ENCODE measurements around the gene CSF2. TPM values are rescaled to one million over a fixed set of nuclear protein-coding genes. Genes with fewer than 3 reads are reported as not detected.

The CSF2 gene
- total and polyA plus RNA-seq, 2 of the 13 experiments (the other 11 are each of a cell fraction or from before 2014, with no cell fraction given), result not detected

DNA sequence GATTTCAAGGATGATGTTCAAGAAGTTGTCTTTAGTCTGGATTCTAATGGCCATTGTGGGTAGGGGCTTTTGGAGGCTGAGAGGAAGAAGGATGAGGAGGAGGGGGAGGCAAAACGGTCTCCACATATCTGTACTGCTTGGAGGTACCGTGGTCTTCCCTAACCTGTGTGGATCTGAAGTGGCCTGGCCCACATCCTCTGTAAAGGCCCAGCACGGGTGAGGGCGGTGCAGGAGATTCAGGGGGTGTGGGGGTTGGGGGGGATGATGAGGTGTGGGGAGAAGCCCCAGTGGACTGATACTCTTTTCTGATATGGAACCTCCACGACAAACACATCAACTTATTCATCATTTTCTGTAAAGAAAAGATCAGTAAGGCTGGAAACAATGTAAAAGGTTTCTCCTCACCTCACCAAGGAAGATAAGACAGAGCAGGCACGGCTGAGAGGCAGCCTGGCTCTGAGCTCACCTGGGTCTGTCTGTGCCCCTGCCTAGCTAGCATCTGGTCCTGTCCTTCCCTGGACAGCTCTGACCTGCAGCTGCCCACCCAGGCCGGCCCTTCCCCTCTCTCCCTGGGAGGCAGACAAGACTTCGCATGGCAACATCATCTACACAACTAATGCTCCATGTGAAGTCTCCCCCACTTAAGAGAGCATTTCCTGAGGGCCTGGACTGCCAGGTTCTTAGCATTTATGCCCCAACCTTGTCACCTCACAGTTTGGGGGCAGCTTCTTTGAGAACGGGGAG lies 18.7 kb upstream of the CSF2 start (continued):
- TF ChIP-seq, protein P1, sequence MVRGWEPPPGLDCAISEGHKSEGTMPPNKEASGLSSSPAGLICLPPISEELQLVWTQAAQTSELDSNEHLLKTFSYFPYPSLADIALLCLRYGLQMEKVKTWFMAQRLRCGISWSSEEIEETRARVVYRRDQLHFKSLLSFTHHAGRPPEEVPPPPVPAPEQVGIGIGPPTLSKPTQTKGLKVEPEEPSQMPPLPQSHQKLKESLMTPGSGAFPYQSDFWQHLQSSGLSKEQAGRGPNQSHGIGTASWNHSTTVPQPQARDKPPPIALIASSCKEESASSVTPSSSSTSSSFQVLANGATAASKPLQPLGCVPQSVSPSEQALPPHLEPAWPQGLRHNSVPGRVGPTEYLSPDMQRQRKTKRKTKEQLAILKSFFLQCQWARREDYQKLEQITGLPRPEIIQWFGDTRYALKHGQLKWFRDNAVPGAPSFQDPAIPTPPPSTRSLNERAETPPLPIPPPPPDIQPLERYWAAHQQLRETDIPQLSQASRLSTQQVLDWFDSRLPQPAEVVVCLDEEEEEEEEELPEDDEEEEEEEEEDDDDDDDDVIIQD (CRISPR knock-in tag; IDR thresholded peaks at IDR 0.05; ENCODE audit: low read depth), result no peak

DNA sequence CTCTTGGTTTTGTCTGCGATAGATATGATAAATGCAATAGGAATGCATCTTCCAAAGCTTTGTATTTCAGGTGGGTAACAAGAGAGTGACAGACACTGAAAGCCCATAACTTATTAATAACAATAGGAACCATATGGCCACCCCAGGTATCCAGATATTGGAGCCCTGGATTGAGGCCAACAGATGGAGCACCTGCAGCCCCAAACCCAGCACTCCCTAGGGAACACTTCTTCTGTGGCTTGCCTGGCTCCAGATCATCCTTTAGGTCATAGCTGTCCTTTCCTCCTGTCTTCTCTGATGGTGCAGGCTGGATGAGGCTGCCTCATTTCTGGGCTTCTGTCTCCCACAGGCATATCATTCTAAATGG lies 18.2 kb upstream of the CSF2 start:
- no peak overlapping the region for H3K4me2 ChIP-seq (ENCODE audit: low read depth, low read length)
- no peaks in the 10 kb centered on the region for H3K4me1 ChIP-seq (ENCODE audit: insufficient read depth, low read length)
- DNase-seq (ENCODE audit: low spot score) (no peak), FAIRE-seq (no peak), ATAC-seq (no peak)
- no TSS peak for BruUV-seq (replicated peaks)
- no peak overlapping the region for H3K9ac ChIP-seq (ENCODE audit: insufficient read depth, low read depth, low read length)
- ChIA-PET CTCF (ENCODE audit: low intra/inter-chr PET ratio, low total read pairs) (no interaction called here), POLR2A (no interaction called here)
- no peaks in the 10 kb centered on the region for H4K20me1 ChIP-seq (ENCODE audit: insufficient read depth, low read length)
- H3K27me3 ChIP-seq (ENCODE audit: control insufficient read depth in 1 of 2, insufficient read depth in 2 of 2, low read length in 2 of 2), result peaks cover 3 to 31% of the 10 kb centered on the region in 2 experiments; a peak in 3 of 5 replicates
- in situ Hi-C loops (cut with HindIII; ENCODE audit: extremely low pct_ligation_motif_present, low pct_unique_long_range_greater_than_20kb), result no loop called here
- no peaks in the 10 kb centered on the region for H3K36me3 ChIP-seq (replicated peaks in 1 of 2; ENCODE audit: control insufficient read depth in 1 of 2, insufficient read depth in 2 of 2, low read length in 2 of 2)
- no peak overlapping the region for H3K27ac ChIP-seq (ENCODE audit: extremely low read length, insufficient read depth, low read length)
- intact Hi-C loops (cut with micrococcal nuclease; ENCODE audit: unreplicated experiment), result no loop called here
- no peak overlapping the region for H3K4me3 ChIP-seq (replicated peaks in 1 of 3; ENCODE audit: insufficient read depth in 1 of 3, low read depth in 2 of 3, low read length in 3 of 3)
- no peaks in the 10 kb centered on the region for H3K9me3 ChIP-seq (ENCODE audit: low read length)
- no peaks in the 10 kb centered on the region for H3K79me2 ChIP-seq (ENCODE audit: insufficient read depth, low read length)
- TF ChIP-seq, protein P2, sequence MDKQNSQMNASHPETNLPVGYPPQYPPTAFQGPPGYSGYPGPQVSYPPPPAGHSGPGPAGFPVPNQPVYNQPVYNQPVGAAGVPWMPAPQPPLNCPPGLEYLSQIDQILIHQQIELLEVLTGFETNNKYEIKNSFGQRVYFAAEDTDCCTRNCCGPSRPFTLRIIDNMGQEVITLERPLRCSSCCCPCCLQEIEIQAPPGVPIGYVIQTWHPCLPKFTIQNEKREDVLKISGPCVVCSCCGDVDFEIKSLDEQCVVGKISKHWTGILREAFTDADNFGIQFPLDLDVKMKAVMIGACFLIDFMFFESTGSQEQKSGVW (CRISPR knock-in tag; IDR thresholded peaks at IDR 0.05; ENCODE audit: borderline replicate concordance), result no peak
- TF ChIP-seq ZNF788 (CRISPR knock-in tag; IDR thresholded peaks at IDR 0.05; ENCODE audit: borderline replicate concordance) (no peak), TCF7 (IDR thresholded peaks at IDR 0.05; ENCODE audit: low read depth) (no peak), NPAS2 (CRISPR knock-in tag; IDR thresholded peaks at IDR 0.05; ENCODE audit: borderline replicate concordance) (no peak), ARNTL (CRISPR knock-in tag; IDR thresholded peaks at IDR 0.05) (no peak), KLF12 (CRISPR knock-in tag; IDR thresholded peaks at IDR 0.05; ENCODE audit: borderline replicate concordance) (no peak), KMT2A (CRISPR knock-in tag; IDR thresholded peaks at IDR 0.05) (no peak), RBFOX2 (IDR thresholded peaks at IDR 0.05; ENCODE audit: low read depth, low read length) (no peak), STAG1 (CRISPR knock-in tag; IDR thresholded peaks at IDR 0.05) (no peak), ZNF790 (CRISPR knock-in tag; IDR thresholded peaks at IDR 0.05; ENCODE audit: borderline replicate concordance) (no peak), AGO1 (IDR thresholded peaks at IDR 0.05; ENCODE audit: low read depth, low read length, poor library complexity, severe bottlenecking) (no peak), FOXK1 (CRISPR knock-in tag; IDR thresholded peaks at IDR 0.05; ENCODE audit: borderline replicate concordance, low read depth) (no peak)
- TF ChIP-seq, protein P3, sequence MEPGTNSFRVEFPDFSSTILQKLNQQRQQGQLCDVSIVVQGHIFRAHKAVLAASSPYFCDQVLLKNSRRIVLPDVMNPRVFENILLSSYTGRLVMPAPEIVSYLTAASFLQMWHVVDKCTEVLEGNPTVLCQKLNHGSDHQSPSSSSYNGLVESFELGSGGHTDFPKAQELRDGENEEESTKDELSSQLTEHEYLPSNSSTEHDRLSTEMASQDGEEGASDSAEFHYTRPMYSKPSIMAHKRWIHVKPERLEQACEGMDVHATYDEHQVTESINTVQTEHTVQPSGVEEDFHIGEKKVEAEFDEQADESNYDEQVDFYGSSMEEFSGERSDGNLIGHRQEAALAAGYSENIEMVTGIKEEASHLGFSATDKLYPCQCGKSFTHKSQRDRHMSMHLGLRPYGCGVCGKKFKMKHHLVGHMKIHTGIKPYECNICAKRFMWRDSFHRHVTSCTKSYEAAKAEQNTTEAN (CRISPR knock-in tag; conservative IDR thresholded peaks at IDR 0.05), result no peak
- no peak overlapping the region for H2AFZ ChIP-seq (ENCODE audit: low read length)
- WGBS (ENCODE audit: low lambda C conversion rate), result 50% methylated on average over 1 of the region's 1 CpG
